ENCODE data around the gene PLIN5. TPM values are rescaled to one million over a fixed set of nuclear protein-coding genes. Genes with fewer than 3 reads are reported as not detected.
A peak's percentile ranks its signal among the peaks of the same experiment; 100 is the strongest.

The PLIN5 gene
- total RNA-seq, 2 donors from 2014 or later = 0.24 to 0.81 TPM

GRCh38 chr19:4557971-4558941 lies 23.2 kb upstream of the PLIN5 start:
- Mint-ChIP-seq H3K4me3 (no peak overlapping the region), H3K9me3 (no peaks in the 10 kb centered on the region), H3K36me3 (ENCODE audit: insufficient read depth in 2 of 2) (no peaks in the 10 kb centered on the region), H3K27me3 (ENCODE audit: low read depth) (peaks cover 1% of the 10 kb centered on the region), H3K27ac (no peak overlapping the region), H3K4me1 (ENCODE audit: low read depth) (no peaks in the 10 kb centered on the region)
- DNase-seq = peak; percentile 38 to 52
- peak in 1 of 2 donors; percentile 40 for ATAC-seq (replicated peaks in 1 of 2)

GRCh38 chr19:4557144-4557970 lies 22.3 kb upstream of the PLIN5 start:
- no peak for ATAC-seq (replicated peaks in 1 of 2)
- Mint-ChIP-seq H3K4me3 (no peak overlapping the region), H3K4me1 (ENCODE audit: low read depth) (no peaks in the 10 kb centered on the region), H3K36me3 (ENCODE audit: insufficient read depth in 2 of 2) (no peaks in the 10 kb centered on the region), H3K27me3 (ENCODE audit: low read depth) (peaks cover 8% of the 10 kb centered on the region), H3K9me3 (peaks cover 3 to 4% of the 10 kb centered on the region in 2 donors), H3K27ac (no peak overlapping the region)
- DNase-seq = peak; percentile 28 to 39

- ATAC-seq (replicated peaks in 1 of 2) (peak; percentile 25 to 39), DNase-seq (peak; percentile 21 to 27)
- H3K27ac Mint-ChIP-seq = no peak overlapping the region
Observed at GRCh38 chr19:4556597-4557127, 21.6 kb upstream of the PLIN5 start.

GRCh38 chr19:4555657-4556561 lies 20.9 kb upstream of the PLIN5 start:
- Mint-ChIP-seq H3K27ac (no peak overlapping the region), H3K9me3 (peaks cover 4 to 5% of the 10 kb centered on the region in 2 donors), H3K4me3 (no peak overlapping the region), H3K4me1 (ENCODE audit: low read depth) (no peaks in the 10 kb centered on the region), H3K36me3 (ENCODE audit: insufficient read depth in 2 of 2) (no peaks in the 10 kb centered on the region), H3K27me3 (ENCODE audit: low read depth) (peaks cover 13% of the 10 kb centered on the region)
- no peak for ATAC-seq (replicated peaks in 1 of 2)
- no peak for DNase-seq

More at GRCh38 chr19:4556597-4557127, 21.6 kb upstream of the PLIN5 start:
- Mint-ChIP-seq H3K27me3 (ENCODE audit: low read depth) (peaks cover 13% of the 10 kb centered on the region), H3K9me3 (peaks cover 4 to 5% of the 10 kb centered on the region in 2 donors), H3K4me3 (no peak overlapping the region), H3K4me1 (ENCODE audit: low read depth) (no peaks in the 10 kb centered on the region), H3K36me3 (ENCODE audit: insufficient read depth in 2 of 2) (no peaks in the 10 kb centered on the region)

- H3K4me1 Mint-ChIP-seq (ENCODE audit: low read depth) = no peaks in the 10 kb centered on the region
- H3K4me3 Mint-ChIP-seq = no peak overlapping the region
- ATAC-seq (replicated peaks in 1 of 2) = no peak
- H3K9me3 Mint-ChIP-seq = peaks cover 4 to 5% of the 10 kb centered on the region in 2 donors
- peaks cover 13% of the 10 kb centered on the region for H3K27me3 Mint-ChIP-seq (ENCODE audit: low read depth)
- no peak overlapping the region for H3K27ac Mint-ChIP-seq
- H3K36me3 Mint-ChIP-seq (ENCODE audit: insufficient read depth in 2 of 2) = no peaks in the 10 kb centered on the region
- no peak for DNase-seq
Observed at GRCh38 chr19:4554717-4555116, 19.7 kb upstream of the PLIN5 start.

GRCh38 chr19:4553775-4554174 lies 18.8 kb upstream of the PLIN5 start:
- peaks cover 4 to 5% of the 10 kb centered on the region in 2 donors for H3K9me3 Mint-ChIP-seq
- no peak overlapping the region for H3K27ac Mint-ChIP-seq
- no peaks in the 10 kb centered on the region for H3K4me1 Mint-ChIP-seq (ENCODE audit: low read depth)
- DNase-seq (no peak), ATAC-seq (replicated peaks in 1 of 2) (no peak)
- H3K27me3 Mint-ChIP-seq (ENCODE audit: low read depth) = peaks cover 13% of the 10 kb centered on the region
- no peaks in the 10 kb centered on the region for H3K36me3 Mint-ChIP-seq (ENCODE audit: insufficient read depth in 2 of 2)
- no peak overlapping the region for H3K4me3 Mint-ChIP-seq

GRCh38 chr19:4553092-4553695 lies 18.2 kb upstream of the PLIN5 start:
- H3K4me1 Mint-ChIP-seq (ENCODE audit: low read depth) = no peaks in the 10 kb centered on the region
- peaks cover 13% of the 10 kb centered on the region for H3K27me3 Mint-ChIP-seq (ENCODE audit: low read depth)
- H3K4me3 Mint-ChIP-seq = no peak overlapping the region
- no peak overlapping the region for H3K27ac Mint-ChIP-seq
- H3K9me3 Mint-ChIP-seq = peaks cover 4 to 5% of the 10 kb centered on the region in 2 donors
- no peaks in the 10 kb centered on the region for H3K36me3 Mint-ChIP-seq (ENCODE audit: insufficient read depth in 2 of 2)
- DNase-seq (no peak), ATAC-seq (replicated peaks in 1 of 2) (no peak)

GRCh38 chr19:4552525-4552819 lies 17.4 kb upstream of the PLIN5 start:
- ATAC-seq (replicated peaks in 1 of 2) (no peak), DNase-seq (no peak)
- H3K9me3 Mint-ChIP-seq = peaks cover 4 to 5% of the 10 kb centered on the region in 2 donors
- H3K36me3 Mint-ChIP-seq (ENCODE audit: insufficient read depth in 2 of 2) = no peaks in the 10 kb centered on the region
- H3K27ac Mint-ChIP-seq = no peak overlapping the region
- H3K4me1 Mint-ChIP-seq (ENCODE audit: low read depth) = no peaks in the 10 kb centered on the region
- H3K4me3 Mint-ChIP-seq = no peak overlapping the region
- peaks cover 13% of the 10 kb centered on the region for H3K27me3 Mint-ChIP-seq (ENCODE audit: low read depth)

GRCh38 chr19:4550479-4551050 lies 15.5 kb upstream of the PLIN5 start:
- no peak overlapping the region for H3K4me3 Mint-ChIP-seq
- peaks cover 4 to 5% of the 10 kb centered on the region in 2 donors for H3K9me3 Mint-ChIP-seq
- H3K36me3 Mint-ChIP-seq (ENCODE audit: insufficient read depth in 2 of 2) = no peaks in the 10 kb centered on the region
- no peak for ATAC-seq (replicated peaks in 1 of 2)
- H3K27ac Mint-ChIP-seq = no peak overlapping the region
- H3K4me1 Mint-ChIP-seq (ENCODE audit: low read depth) = no peaks in the 10 kb centered on the region
- peaks cover 13% of the 10 kb centered on the region for H3K27me3 Mint-ChIP-seq (ENCODE audit: low read depth)
- DNase-seq = no peak

- Mint-ChIP-seq H3K4me3 (no peak overlapping the region), H3K27ac (no peak overlapping the region), H3K27me3 (ENCODE audit: low read depth) (peaks cover 13% of the 10 kb centered on the region), H3K36me3 (ENCODE audit: insufficient read depth in 2 of 2) (no peaks in the 10 kb centered on the region), H3K9me3 (peaks cover 4 to 5% of the 10 kb centered on the region in 2 donors), H3K4me1 (ENCODE audit: low read depth) (no peaks in the 10 kb centered on the region)
- DNase-seq (no peak), ATAC-seq (replicated peaks in 1 of 2) (no peak)
Observed at GRCh38 chr19:4550018-4550417, 15.0 kb upstream of the PLIN5 start.

GRCh38 chr19:4548238-4548584 lies 13.2 kb upstream of the PLIN5 start:
- Mint-ChIP-seq H3K27me3 (ENCODE audit: low read depth) (peaks cover 11% of the 10 kb centered on the region), H3K36me3 (ENCODE audit: insufficient read depth in 2 of 2) (no peaks in the 10 kb centered on the region), H3K27ac (no peak overlapping the region), H3K4me1 (ENCODE audit: low read depth) (no peaks in the 10 kb centered on the region), H3K9me3 (peaks cover 4 to 5% of the 10 kb centered on the region in 2 donors), H3K4me3 (no peak overlapping the region)
- ATAC-seq (replicated peaks in 1 of 2) (no peak), DNase-seq (no peak)
